Activated CD8-positive, alpha-beta memory T cell treated with anti-CD3 and anti-CD28 coated beads for 1 hour (primary cell): ENCODE measurements around the gene RAB33A.
"Not testable (repeated sequence)": the region's sequence is repeated elsewhere in the genome, so short reads cannot be mapped to it uniquely, and the experiment has no call there.

ENCODE experiments used
- DNase-seq, 2 donors: peaks; one replicate each; pipeline ENCODE4 v3.0.0-alpha.2; 2020; ENCODE audit warnings: low read depth in 1 of 2; ENCODE audit errors: extremely low read depth in 1 of 2

Gene RAB33A

GRCh38 chrX:130231184-130231583 is 59.4 kb downstream of the RAB33A start:
- not testable (repeated sequence) for DNase-seq
